A549 (cell line): ENCODE measurements around the gene HNRNPR.

Source experiments
- MAFK ChIP-seq: fragments of 450-650 bp; IDR thresholded peaks from 2 replicates; pipeline ENCODE4 v1.6.1; 2014; ENCODE audit not compliant: partially characterized antibody
- NFE2L2 ChIP-seq: fragments of 150-350 bp; conservative IDR thresholded peaks from 2 replicates; pipeline ENCODE4 v1.6.1; 2014; ENCODE audit warnings: low read length
- RFX5 ChIP-seq: fragments of 450-650 bp; IDR thresholded peaks from 2 replicates; pipeline ENCODE4 v1.7.1; 2014; ENCODE audit warnings: antibody characterized with exemption, mild to moderate bottlenecking, moderate library complexity
- TF ChIP-seq, protein P1 (sequence below): fragments of 150-350 bp; IDR thresholded peaks from 2 replicates; pipeline ENCODE4 v1.6.1; 2014; ENCODE audit warnings: low read depth, mild to moderate bottlenecking, low read length
- TF ChIP-seq, protein P2 (sequence below): fragments of 200-600 bp; sonication (generic); IDR thresholded peaks from 2 replicates; pipeline ENCODE4 v1.6.1; 2016; ENCODE audit warnings: antibody characterized with exemption, mild to moderate bottlenecking, moderate library complexity
- TF ChIP-seq, protein P3 (sequence below): fragments of >200 bp; sonication (Bioruptor Twin); formaldehyde crosslinking; IDR thresholded peaks from 3 replicates; pipeline ENCODE4 v1.5.1; 2016

DNA sequence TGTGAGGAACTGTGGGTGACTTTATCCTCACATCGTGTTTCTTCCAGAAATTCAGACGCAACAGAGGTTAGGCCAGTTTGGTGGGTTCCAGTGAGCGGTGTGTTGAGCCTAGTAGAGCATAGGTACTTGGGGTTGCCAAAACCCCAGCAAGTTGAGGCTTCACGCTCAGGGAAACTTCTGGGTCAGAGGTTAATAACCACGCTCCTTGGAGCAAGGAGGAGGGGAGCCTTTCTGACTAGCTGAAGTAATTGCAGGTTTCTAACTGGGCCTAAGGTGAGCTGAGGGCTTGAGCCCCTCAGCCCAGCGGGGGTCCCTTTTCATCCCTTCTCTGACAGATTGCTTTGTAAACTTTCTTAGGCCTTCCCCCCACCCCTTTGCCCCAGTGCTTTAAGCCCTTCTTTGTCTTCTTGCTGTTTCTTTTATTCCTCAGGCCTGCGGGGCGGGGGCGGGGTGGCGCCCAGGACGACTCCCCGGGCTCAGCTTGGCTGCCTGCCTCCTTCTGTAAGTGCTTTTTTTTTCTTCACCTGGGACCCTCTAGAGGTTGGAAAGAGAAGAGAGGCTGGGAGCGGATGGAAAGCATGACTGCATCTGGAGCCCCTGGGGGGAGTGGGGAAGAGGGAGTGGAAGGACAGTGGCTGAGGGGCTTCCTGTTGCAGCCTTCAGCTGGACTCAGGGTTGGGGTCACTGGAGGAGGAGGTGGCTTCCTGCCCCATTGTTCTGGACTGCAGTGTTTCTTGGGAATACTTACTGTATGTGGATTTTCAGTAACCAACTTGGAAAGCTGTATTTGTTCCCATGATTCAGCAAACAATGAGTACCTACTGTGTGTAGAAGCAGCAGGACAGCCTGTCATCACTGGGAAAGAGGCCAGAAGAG lies 26.9 kb upstream of the HNRNPR start:
- no peak for TF ChIP-seq MAFK
- TF ChIP-seq, protein P1, sequence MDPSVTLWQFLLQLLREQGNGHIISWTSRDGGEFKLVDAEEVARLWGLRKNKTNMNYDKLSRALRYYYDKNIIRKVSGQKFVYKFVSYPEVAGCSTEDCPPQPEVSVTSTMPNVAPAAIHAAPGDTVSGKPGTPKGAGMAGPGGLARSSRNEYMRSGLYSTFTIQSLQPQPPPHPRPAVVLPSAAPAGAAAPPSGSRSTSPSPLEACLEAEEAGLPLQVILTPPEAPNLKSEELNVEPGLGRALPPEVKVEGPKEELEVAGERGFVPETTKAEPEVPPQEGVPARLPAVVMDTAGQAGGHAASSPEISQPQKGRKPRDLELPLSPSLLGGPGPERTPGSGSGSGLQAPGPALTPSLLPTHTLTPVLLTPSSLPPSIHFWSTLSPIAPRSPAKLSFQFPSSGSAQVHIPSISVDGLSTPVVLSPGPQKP, result no peak
- TF ChIP-seq, protein P2, sequence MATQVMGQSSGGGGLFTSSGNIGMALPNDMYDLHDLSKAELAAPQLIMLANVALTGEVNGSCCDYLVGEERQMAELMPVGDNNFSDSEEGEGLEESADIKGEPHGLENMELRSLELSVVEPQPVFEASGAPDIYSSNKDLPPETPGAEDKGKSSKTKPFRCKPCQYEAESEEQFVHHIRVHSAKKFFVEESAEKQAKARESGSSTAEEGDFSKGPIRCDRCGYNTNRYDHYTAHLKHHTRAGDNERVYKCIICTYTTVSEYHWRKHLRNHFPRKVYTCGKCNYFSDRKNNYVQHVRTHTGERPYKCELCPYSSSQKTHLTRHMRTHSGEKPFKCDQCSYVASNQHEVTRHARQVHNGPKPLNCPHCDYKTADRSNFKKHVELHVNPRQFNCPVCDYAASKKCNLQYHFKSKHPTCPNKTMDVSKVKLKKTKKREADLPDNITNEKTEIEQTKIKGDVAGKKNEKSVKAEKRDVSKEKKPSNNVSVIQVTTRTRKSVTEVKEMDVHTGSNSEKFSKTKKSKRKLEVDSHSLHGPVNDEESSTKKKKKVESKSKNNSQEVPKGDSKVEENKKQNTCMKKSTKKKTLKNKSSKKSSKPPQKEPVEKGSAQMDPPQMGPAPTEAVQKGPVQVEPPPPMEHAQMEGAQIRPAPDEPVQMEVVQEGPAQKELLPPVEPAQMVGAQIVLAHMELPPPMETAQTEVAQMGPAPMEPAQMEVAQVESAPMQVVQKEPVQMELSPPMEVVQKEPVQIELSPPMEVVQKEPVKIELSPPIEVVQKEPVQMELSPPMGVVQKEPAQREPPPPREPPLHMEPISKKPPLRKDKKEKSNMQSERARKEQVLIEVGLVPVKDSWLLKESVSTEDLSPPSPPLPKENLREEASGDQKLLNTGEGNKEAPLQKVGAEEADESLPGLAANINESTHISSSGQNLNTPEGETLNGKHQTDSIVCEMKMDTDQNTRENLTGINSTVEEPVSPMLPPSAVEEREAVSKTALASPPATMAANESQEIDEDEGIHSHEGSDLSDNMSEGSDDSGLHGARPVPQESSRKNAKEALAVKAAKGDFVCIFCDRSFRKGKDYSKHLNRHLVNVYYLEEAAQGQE, result no peak
- TF ChIP-seq, protein P3, sequence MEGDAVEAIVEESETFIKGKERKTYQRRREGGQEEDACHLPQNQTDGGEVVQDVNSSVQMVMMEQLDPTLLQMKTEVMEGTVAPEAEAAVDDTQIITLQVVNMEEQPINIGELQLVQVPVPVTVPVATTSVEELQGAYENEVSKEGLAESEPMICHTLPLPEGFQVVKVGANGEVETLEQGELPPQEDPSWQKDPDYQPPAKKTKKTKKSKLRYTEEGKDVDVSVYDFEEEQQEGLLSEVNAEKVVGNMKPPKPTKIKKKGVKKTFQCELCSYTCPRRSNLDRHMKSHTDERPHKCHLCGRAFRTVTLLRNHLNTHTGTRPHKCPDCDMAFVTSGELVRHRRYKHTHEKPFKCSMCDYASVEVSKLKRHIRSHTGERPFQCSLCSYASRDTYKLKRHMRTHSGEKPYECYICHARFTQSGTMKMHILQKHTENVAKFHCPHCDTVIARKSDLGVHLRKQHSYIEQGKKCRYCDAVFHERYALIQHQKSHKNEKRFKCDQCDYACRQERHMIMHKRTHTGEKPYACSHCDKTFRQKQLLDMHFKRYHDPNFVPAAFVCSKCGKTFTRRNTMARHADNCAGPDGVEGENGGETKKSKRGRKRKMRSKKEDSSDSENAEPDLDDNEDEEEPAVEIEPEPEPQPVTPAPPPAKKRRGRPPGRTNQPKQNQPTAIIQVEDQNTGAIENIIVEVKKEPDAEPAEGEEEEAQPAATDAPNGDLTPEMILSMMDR, result no peak
- no peak for TF ChIP-seq NFE2L2
- no peak for TF ChIP-seq RFX5
